HT-29 (cell line): Measurements from ENCODE around the gene NPHP4. TPM values are rescaled to one million over a fixed set of nuclear protein-coding genes. Genes with fewer than 3 reads are reported as not detected.
"Not testable (repeated sequence)": the region's sequence is repeated elsewhere in the genome, so short reads cannot be mapped to it uniquely, and the experiment has no call there.

Experiments used
- DNase-seq: peaks from one replicate; pipeline ENCODE4 v3.0.0-alpha.2; 2015; ENCODE audit warnings: low spot score
- total RNA-seq: library from RNA; depleted of rRNA; stranded (reverse); fragments of >200 nt; shearing (Covaris generic); gene quantifications from 2 replicates; pipeline ENCODE4 v1.2.3, GENCODE V29; 2014

The NPHP4 gene
- total RNA-seq, 1 experiment from 2014 or later = 15.8 TPM

- no peak for DNase-seq
Observed at GRCh38 chr1:5857011-5857410, 135.2 kb downstream of the NPHP4 start.

- DNase-seq = no peak
Observed at GRCh38 chr1:5856246-5856815, 135.9 kb downstream of the NPHP4 start.

GRCh38 chr1:5855196-5855897 is 136.9 kb downstream of the NPHP4 start:
- DNase-seq = no peak

GRCh38 chr1:5854754-5855153 is 137.5 kb downstream of the NPHP4 start:
- no peak for DNase-seq

- not testable (repeated sequence) for DNase-seq
Observed at GRCh38 chr1:5853858-5854257, 138.4 kb downstream of the NPHP4 start.

- DNase-seq = no peak
Observed at GRCh38 chr1:5850503-5850902, 141.7 kb downstream of the NPHP4 start.

GRCh38 chr1:5849550-5849949 is 142.7 kb downstream of the NPHP4 start:
- DNase-seq = no peak

GRCh38 chr1:5847013-5847659 is 145.1 kb downstream of the NPHP4 start:
- DNase-seq = no peak

- DNase-seq = no peak
Observed at GRCh38 chr1:5845376-5845775, 146.8 kb downstream of the NPHP4 start.

- DNase-seq = no peak
Observed at GRCh38 chr1:5844442-5844841, 147.8 kb downstream of the NPHP4 start.

GRCh38 chr1:5843521-5844096 is 148.6 kb downstream of the NPHP4 start:
- DNase-seq = no peak

GRCh38 chr1:5842679-5843078 is 149.5 kb downstream of the NPHP4 start:
- no peak for DNase-seq

- no peak for DNase-seq
Observed at GRCh38 chr1:5840551-5841001, 151.6 kb downstream of the NPHP4 start.

- no peak for DNase-seq
Observed at GRCh38 chr1:5839881-5840550, 152.2 kb downstream of the NPHP4 start.

- DNase-seq = no peak
Observed at GRCh38 chr1:5839161-5839880, 152.9 kb downstream of the NPHP4 start.

GRCh38 chr1:5837976-5838653 is 154.1 kb downstream of the NPHP4 start:
- no peak for DNase-seq

- no peak for DNase-seq
Observed at GRCh38 chr1:5836776-5837440, 155.3 kb downstream of the NPHP4 start.

GRCh38 chr1:5835179-5835562 is 157.1 kb downstream of the NPHP4 start:
- no peak for DNase-seq

- no peak for DNase-seq
Observed at GRCh38 chr1:5834477-5835178, 157.6 kb downstream of the NPHP4 start.

- DNase-seq = no peak
Observed at GRCh38 chr1:5833911-5834310, 158.3 kb downstream of the NPHP4 start.
